AG04450 (cell line): ENCODE results near the gene TAS1R2. TPM values are rescaled to one million over a fixed set of nuclear protein-coding genes. Genes with fewer than 3 reads are reported as not detected.

Experiments
- CTCF ChIA-PET: fragments of 300-600, 350-600 bp; formaldehyde crosslinking; extraction: SDS; loops from one replicate; lab custom pipeline; 2022; ENCODE audit warnings: antibody characterized with exemption, inconsistent platforms; lab: Charles Lee
- POLR2A ChIA-PET: fragments of 350-600 bp; formaldehyde crosslinking; extraction: SDS; loops from one replicate; lab custom pipeline; 2021; ENCODE audit warnings: antibody characterized with exemption, inconsistent platforms; lab: Yijun Ruan, JAX
- DNase-seq: peaks from one replicate; pipeline ENCODE4 v3.0.0-alpha.2; 2011; ENCODE audit warnings: low read depth, low spot score
- H3K27ac ChIP-seq: one replicate; pipeline ENCODE4 v1.5.1; 2012; ENCODE audit warnings: low read depth, low read length, control low read depth
- H3K27me3 ChIP-seq: one replicate; pipeline ENCODE4 v1.6.0; 2012; ENCODE audit warnings: low read length; ENCODE audit not compliant: control insufficient read depth, insufficient read depth
- H3K4me3 ChIP-seq: 2 replicates; pipeline ENCODE4 v1.5.1; 2011; ENCODE audit warnings: mild to moderate bottlenecking, low read depth, low read length, control low read depth
- H3K9me3 ChIP-seq: 2 replicates; pipeline ENCODE4 v1.5.1; 2012; ENCODE audit warnings: low read length; ENCODE audit not compliant: control insufficient read depth, insufficient read depth
- CTCF ChIP-seq: IDR thresholded peaks from 2 replicates; pipeline ENCODE4 v1.5.1; 2011; ENCODE audit warnings: low read depth, low read length, control low read depth, inconsistent platforms
- polyA plus RNA-seq: library from polyadenylated mRNA; depleted of rRNA; stranded (reverse); fragments of >200 nt; gene quantifications from 2 replicates; pipeline ENCODE4 v1.2.3, GENCODE V29; 2011; rRNA removed
- small RNA-seq: library from RNA; depleted of rRNA; stranded (forward); fragments of <200 nt; gene quantifications from one replicate; pipeline ENCODE3, GENCODE V24; 2012; ENCODE audit warnings: low read depth; ENCODE audit not compliant: insufficient read length

TAS1R2 gene
- polyA plus RNA-seq, 1 experiment, result not detected

GRCh38 chr1:18793164-18793563, 66.3 kb downstream of the TAS1R2 start:
- no peaks in the 10 kb centered on the region for H3K9me3 ChIP-seq
- no peak overlapping the region for H3K4me3 ChIP-seq
- TF ChIP-seq CTCF, result no peak
- POLR2A ChIA-PET, result no interaction called here
- peaks cover 11% of the 10 kb centered on the region for H3K27me3 ChIP-seq
- no peak overlapping the region for H3K27ac ChIP-seq
- CTCF ChIA-PET, result no interaction called here
- DNase-seq, result no peak

GRCh38 chr1:18792747-18793146, 66.7 kb downstream of the TAS1R2 start:
- CTCF ChIA-PET, result no interaction called here
- no peak overlapping the region for H3K4me3 ChIP-seq
- DNase-seq, result no peak
- POLR2A ChIA-PET, result no interaction called here
- H3K27ac ChIP-seq, result no peak overlapping the region
- TF ChIP-seq CTCF, result no peak
- peaks cover 11% of the 10 kb centered on the region for H3K27me3 ChIP-seq
- no peaks in the 10 kb centered on the region for H3K9me3 ChIP-seq

Small RNAs within 50 kb of the gene (small RNA-seq; reads per million reads assigned to genes)
- gene MIR1290, result not detected
- gene MIR4695, result not detected

Other genes with a start within 250 kb of the TAS1R2 start
- not detected in 2 replicates for gene PAX7, start 228.8 kb downstream of the TAS1R2 start, polyA plus RNA-seq
- gene ALDH4A1, start 42.9 kb upstream of the TAS1R2 start, polyA plus RNA-seq, result 8.8 and 14.7 TPM in 2 replicates
- 6.8 and 7.8 TPM in 2 replicates for gene IFFO2, start 97.0 kb upstream of the TAS1R2 start, polyA plus RNA-seq